Stimulated activated CD8-positive, alpha-beta memory T cell treated with anti-CD3 and anti-CD28 coated beads, Interleukin-4, amount 100 ng/mL, for 48 hours (primary cell): ENCODE data around the gene BNIP3.
"Not testable (repeated sequence)": the region's sequence is repeated elsewhere in the genome, so short reads cannot be mapped to it uniquely, and the experiment has no call there.

Source experiments
- DNase-seq: peaks from one replicate; pipeline ENCODE4 v3.0.0-alpha.2; 2020

BNIP3 gene

GRCh38 chr10:132001238-132001972, 19.7 kb upstream of the BNIP3 start:
- no peak for DNase-seq

GRCh38 chr10:131998845-131999681, 17.3 kb upstream of the BNIP3 start:
- DNase-seq, result no peak

GRCh38 chr10:131998050-131998844, 16.5 kb upstream of the BNIP3 start:
- no peak for DNase-seq

- DNase-seq, result no peak
Measured at GRCh38 chr10:131997366-131998049, 15.8 kb upstream of the BNIP3 start.

GRCh38 chr10:131996466-131997365, 15.0 kb upstream of the BNIP3 start:
- no peak for DNase-seq

- no peak for DNase-seq
Measured at GRCh38 chr10:131994435-131994834, 12.7 kb upstream of the BNIP3 start.

- DNase-seq, result no peak
Measured at GRCh38 chr10:131993275-131993674, 11.6 kb upstream of the BNIP3 start.

- DNase-seq, result no peak
Measured at GRCh38 chr10:131991726-131992125, 10.0 kb upstream of the BNIP3 start.

- DNase-seq, result not testable (repeated sequence)
Measured at GRCh38 chr10:131987786-131988185, 6.1 kb upstream of the BNIP3 start.

- DNase-seq, result not testable (repeated sequence)
Measured at GRCh38 chr10:131987301-131987700, 5.6 kb upstream of the BNIP3 start.

- DNase-seq, result not testable (repeated sequence)
Measured at GRCh38 chr10:131986851-131987250, 5.1 kb upstream of the BNIP3 start.

- no peak for DNase-seq
Measured at GRCh38 chr10:131983780-131984179, 2.1 kb upstream of the BNIP3 start.

GRCh38 chr10:131982796-131983195, 1.1 kb upstream of the BNIP3 start:
- DNase-seq, result no peak

- DNase-seq, result no peak
Measured at GRCh38 chr10:131982185-131982756, 548 bp upstream of the BNIP3 start.

- DNase-seq, result no peak
Measured at GRCh38 chr10:131980761-131981428, 828 bp downstream of the BNIP3 start.

- DNase-seq, result no peak
Measured at GRCh38 chr10:131980321-131980720, 1.4 kb downstream of the BNIP3 start.

- no peak for DNase-seq
Measured at GRCh38 chr10:131979821-131980270, 1.9 kb downstream of the BNIP3 start.

- DNase-seq, result no peak
Measured at GRCh38 chr10:131979336-131979735, 2.4 kb downstream of the BNIP3 start.

GRCh38 chr10:131978851-131979250, 2.9 kb downstream of the BNIP3 start:
- DNase-seq, result no peak

GRCh38 chr10:131978366-131978765, 3.4 kb downstream of the BNIP3 start:
- DNase-seq, result no peak
